Pons (tissue), 1 donor: ENCODE results near the gene CRTAP.
"Not testable (repeated sequence)": the region's sequence is repeated elsewhere in the genome, so short reads cannot be mapped to it uniquely, and the experiment has no call there.

Source experiments
- DNase-seq: peaks from one replicate; pipeline ENCODE4 v3.0.0-alpha.2; 2016; ENCODE audit warnings: low spot score

The CRTAP gene

DNA sequence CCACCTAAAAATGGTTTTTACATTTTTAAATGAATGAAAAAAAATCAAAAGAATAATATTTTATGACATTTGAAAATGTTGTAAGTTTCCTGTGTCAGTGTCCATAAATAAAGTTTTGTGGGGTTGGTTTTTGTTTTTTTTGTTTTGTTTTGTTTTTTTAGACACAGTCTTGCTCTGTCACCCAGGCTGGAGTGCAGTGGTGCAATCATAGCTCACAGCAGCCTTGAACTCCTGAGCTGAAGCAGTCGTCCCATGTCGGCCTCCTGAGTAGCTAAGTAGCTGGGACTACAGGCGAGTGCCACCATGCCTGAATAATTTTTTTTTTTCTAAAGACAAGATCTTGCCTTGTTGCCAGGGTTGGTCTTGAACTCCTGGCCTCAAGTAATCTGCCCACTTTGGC is 14.1 kb upstream of the CRTAP start:
- DNase-seq, result no peak

DNA sequence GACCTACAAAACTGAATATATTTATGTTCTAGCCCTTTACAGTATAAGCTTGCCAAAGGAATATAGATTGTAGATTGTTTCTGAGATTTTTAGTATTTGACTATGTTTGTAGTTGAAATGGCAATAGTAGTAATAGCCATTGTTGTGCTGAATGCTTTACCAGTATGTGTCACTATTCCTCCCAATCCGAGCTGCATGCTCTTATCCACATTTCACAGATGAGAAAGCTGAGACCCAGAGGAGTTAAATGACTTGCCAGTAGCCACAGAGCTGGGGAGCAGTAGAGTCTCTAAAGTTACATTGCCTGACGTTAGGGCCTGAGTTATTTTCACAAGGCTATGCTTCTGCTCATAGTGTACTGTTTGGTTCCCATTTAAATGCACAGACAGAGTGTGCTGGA is 13.6 kb upstream of the CRTAP start:
- no peak for DNase-seq

DNA sequence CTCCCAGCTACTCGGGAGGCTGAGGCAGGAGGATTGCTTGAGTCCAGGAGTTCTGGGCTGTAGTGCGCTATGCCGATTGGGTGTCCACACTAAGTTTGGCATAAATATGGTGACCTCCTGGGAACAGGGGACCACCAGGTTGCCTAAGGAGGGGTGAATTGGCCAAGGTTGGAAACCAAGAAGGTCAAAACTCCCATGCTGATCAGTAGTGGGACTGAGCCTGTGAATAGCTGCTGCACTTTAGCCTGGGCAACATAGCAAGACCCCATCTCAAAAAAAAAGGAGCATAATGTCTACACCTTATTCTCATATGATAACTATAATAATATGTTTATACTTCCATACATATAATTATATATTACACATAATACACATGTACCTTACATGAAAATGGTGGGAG is 10.8 kb upstream of the CRTAP start:
- DNase-seq, result no peak

DNA sequence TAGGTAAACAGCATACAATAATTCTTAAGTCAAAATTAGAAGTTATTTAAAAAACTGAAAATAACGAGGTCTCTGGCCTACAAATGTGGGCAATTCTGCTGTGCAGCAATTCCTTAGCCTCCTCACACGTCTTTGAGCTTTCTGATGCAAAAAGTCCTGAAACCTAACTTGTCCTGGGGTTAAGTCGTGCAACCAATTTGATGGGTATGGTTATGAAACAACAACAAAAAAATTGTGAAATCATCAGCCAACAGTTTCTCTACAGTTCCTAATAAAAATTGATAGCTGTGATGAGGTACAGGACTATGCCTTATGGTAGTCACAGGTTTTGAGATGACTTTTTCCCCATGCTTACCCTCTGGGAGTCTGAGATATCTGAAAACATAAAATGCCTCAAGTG is 10.3 kb upstream of the CRTAP start:
- no peak for DNase-seq

DNA sequence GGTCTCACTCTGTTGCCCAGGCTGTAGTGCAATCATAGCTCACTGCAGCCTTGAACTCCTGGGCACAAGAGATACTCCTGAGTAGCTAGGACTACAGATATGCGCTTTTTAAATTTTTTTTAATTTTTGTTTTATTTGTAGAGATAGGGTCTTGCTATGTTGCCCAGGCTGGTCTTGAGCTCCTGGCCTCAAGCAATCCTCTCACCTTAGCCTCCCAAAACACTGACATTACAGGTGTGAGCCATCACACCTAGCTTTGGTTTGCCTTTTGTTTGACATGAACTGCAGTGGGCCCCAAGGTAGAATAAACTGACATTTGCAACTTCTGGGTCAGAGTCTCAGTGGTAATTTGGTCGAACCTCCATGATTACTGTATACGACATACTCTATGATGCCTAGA is 9.0 kb upstream of the CRTAP start:
- no peak for DNase-seq

DNA sequence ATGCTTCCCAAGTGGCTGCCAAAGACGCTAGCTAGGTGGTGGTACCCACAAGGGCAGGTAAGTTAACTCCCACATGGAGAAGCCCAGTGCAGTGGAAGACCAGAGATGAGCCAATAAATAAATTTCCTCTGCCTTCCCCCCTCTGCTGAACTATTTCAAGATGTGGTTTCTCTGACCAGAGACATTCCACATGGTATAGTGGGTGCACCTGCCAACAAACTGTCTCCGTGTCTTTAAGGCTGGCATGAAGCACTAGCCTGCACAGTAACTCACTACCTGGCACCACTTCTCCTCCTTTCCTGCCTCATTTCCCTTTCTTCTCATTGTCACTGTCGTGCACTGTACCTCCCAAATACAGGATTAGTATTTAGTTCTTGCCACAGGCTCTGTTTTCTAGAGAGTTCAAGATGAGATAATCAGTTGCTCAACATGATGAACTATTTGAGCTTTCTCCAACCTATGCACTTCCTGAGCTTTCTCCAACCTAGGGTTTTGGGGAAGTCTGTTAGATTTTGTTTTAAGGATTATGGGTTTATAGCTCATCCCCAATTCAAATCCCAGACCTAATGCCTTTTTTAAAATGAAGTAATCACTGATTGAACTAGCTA is 8.4 kb upstream of the CRTAP start:
- DNase-seq, result no peak

DNA sequence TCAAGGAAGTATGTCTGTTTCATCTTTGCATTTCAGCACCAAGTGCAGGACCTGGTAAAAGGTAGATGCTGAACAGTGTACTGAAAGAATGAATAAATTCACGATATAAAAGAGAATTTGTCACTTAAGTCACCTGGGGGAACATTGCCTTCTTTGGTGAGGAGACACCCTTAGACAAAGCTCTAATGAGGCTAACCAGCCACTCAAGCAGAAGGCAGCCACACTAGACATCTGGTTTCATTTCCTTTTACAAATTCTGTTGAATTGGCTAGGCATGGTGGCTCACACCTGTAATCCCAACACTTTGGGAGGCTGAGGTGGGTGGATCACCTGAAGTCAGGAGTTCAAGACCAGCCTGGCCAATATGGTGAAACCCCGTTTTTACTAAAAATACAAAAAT is 7.0 kb upstream of the CRTAP start:
- DNase-seq, result not testable (repeated sequence)

DNA sequence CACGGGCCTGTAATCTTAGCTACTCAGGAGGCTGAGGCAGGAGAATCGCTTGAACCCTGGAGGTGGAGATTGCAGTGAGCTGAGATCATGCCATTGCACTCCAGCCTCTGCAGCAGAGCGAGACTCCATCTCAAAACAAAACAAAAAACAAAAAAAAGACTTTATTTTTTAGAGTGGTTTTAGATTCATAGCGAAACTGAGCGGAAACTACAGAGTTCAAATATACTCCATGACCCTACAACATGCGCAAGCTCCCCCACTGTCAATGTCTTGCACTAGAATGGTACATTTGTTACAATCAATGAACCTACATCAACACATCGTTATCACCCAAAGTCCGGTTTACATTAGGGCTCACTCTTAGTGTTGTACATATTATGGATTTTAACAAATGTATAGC is 2.2 kb upstream of the CRTAP start:
- no peak for DNase-seq

DNA sequence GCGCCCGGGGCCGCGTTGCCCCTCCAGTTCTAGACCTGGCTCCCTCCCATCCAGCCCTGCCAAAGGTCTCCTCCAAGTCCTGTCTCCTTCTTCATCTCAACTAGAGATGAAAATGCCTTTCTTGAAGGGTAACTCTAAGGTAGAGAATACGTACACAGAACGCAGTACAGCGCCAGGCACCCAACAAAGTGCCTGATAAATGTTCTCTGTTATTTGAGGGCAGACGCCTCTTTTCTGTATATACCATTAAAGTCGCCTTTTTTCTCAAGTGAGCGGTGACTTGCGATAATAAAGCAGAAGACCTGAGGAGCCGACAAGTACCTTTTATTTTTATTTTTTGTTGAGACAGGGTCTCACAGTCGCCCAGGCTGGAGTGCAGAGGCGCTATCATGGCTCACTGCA is 809 bp downstream of the CRTAP start:
- no peak for DNase-seq

DNA sequence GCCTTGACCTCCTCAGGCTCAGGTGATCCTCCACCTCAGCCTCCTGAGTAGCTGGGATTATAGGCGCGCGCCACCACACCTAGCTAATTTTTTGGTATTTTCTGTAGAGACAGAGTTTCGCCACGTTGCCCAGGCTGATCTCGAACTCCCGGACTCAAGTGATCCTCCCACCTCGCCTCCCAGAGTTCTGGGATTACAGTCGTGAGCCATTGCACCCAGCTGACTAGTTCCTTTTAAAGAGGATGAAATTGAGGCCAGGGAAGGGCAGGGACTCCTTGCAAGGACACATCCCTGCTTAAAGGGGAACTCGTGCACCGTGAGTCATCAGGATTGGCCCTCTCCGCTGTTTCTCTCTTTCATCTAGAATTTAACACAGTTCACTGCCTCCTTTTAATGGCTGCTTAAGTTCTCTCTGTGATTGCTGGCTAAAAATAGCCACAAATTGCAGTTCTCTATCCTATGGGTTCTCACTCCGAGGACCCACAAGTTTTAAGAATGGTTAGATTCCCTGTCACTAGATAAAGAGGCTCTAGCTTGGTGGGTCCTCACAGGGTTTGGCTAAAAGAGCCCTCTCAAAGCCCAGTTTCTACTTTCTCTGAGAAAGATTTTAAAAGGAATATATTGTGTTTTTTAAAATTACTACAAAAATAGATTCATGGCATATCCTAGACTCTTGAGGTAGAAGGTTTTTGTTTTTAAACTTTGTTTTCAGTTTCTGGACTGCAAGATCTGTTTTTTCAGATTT is 1.4 kb downstream of the CRTAP start:
- peak; percentile 87 for DNase-seq

DNA sequence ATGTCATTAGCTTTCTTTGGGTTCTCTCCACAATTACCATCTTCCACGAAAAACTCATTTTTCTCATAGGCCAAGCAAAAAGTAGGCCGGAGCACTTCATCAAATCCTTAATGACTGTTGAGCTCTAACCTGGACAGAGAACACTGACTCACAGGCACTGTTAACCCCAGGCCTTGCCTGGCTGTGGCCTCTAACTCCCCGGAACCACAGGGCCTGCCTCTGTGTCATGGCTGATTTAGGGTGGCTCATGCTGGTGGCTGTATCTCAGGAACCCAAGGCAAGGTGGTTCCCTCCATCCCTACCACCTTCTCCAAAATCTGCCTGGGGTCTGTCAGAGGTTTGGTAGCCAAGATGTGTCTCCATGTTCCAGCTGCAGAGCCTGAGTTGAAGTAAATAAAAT is 3.6 kb downstream of the CRTAP start:
- no peak for DNase-seq

DNA sequence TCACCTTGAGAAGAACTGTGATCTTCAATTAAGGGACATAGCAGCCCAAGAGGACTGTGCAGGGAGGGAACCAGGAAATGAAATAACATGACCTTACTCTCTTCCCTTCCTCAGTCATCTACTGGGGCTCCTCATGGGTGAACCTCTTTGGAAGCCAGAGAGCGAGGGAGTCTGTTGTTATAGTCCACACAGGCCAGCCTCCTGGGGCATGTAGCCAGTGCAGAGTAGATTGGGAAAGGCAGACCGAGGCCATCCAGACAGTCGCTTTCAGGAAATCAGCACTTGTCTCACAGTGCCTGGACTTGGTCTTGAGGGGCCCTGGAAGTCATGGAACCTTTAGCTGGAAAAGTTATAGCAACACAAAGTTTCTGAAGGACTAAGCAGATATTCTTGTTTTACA is 6.1 kb downstream of the CRTAP start:
- no peak for DNase-seq

DNA sequence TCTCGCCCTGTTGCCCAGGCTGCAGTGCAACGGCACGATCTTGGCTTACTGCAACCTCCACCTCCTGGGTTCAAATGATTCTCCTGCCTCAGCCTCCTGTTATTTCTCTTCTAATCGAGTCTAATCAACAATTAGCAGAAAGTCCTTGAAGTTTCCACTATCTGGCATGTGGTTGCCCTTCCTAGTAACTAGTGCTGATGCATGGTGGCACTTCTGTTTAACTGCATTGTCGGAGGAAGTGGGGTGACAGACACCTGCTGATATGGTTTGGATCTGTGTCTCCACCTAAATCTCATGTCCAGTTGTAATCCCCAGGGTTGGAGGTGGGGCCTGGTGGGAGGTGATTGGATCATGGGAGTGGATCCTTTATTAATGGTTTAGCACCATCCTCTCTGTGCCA is 9.2 kb downstream of the CRTAP start:
- DNase-seq, result no peak

DNA sequence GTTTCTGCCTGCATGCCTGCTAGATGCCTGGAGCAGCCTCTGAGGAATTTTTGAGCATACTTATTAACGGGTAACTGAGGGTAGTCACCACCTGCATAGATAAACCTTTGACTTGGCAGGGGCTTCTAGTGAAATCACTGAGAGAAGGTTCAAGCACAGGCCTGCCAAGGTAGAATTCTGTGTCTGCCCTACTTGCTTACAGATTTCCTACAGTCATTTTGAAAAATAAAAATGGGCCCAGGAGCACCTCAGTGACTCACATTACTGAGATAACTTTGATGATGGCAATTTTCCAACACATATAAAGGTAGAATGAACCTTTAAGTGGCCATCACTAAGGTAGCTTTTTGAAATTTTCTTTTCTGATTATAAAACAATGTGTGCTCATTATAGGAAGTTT is 10.8 kb downstream of the CRTAP start:
- no peak for DNase-seq

DNA sequence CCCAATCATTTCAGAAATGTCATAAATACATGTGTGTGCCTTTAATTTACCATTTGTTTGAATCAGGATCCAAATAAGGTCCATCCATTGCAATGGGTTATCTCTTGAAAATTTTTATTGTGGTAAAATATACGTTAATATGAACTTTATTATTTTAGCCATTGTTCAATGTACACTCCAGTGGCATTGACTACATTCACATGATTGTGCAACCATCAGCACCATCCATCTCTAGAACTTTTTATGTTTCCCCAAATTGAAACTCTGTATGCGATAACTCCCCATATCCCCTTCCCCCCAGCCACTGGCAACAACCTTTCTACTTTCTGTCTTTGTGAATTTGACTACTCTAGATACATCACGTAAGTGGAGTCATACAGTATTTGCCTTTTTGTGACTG is 12.0 kb downstream of the CRTAP start:
- no peak for DNase-seq

DNA sequence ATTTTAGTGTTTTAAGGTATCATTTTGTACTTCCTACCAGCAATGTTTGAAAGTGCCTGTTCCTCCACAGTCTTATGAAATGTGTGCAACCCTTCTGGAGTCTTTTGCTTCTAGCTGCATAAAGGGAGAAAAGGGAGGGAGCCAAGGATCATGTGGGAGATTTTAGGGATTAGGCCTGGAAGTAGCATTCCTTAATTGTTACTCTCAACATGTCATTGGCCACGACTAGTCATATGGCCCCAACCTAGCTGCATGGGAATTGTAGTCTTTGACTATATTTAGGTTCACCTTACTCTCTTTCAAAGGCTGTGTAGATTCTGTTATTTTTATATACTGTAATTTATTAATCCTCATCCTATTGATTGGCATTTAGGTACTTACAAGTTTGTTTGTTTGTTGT is 14.9 kb downstream of the CRTAP start:
- DNase-seq, result no peak

DNA sequence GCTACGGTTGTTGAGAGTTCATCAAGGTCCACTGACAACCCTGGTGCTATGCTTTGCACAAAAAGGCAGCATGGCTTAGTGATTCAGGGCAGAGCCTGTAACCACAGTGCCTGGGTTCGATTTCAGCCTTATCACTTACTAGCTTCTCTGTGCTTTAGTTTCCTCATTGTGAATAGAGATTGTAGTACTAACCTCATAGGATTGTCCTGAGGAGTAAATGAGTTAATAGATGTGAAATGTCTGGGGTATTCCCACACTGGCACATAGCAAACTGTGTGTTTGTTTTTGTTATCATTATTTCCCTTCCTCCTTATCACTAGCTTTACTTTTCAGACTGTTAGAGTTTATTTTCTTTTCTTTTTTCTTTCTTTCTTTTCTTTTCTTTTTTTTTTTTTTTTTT is 16.3 kb downstream of the CRTAP start:
- no peak for DNase-seq

DNA sequence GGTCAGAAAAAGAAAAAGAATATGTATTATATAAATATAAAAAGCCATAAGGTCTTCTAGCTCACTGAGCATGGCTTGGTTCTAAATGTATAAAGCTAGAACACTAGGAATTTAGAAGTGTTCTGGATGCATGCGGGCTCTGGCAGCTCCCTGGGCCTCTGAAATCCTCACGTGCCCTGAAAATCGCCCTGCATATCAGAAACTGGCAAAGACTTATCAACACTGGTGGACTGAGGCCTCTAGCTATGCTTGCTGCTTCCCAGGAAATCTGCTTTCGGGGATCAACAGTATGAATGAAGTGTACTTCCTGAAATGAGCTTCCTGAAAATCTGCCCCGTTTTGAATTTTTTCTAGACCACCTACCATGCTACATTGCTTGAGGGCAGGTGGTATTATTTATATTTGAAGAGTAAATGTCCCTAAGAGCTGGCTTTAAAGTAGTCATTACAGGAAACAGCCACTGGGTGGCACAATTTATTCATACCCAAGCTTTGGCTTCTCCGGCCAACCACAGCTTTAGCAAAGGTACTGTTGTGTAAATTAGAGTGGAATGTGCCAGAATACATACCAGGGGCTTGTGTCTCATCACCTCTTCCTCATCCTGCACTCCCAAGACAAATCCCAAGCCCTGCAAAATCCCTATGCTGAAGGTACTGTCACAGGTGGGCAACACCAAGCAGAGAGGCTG is 17.7 kb downstream of the CRTAP start:
- peak; percentile 84 for DNase-seq

DNA sequence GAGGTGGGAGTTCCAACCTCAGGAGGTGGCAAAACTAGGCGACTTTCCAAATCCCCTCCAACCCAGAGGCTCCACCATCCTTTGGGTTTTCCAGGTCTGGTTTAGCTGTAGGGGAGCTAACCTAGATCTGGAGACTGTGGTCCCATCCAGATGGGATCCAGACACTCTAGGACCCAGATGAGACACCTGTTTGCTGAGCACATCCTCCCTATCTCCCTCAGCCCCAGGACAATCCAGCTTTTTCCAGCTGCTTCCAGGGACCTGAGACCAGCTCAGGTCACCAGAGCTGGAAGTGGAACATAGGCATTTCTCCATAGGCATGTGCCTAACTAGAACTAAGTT is 18.2 kb downstream of the CRTAP start:
- DNase-seq, result no peak

DNA sequence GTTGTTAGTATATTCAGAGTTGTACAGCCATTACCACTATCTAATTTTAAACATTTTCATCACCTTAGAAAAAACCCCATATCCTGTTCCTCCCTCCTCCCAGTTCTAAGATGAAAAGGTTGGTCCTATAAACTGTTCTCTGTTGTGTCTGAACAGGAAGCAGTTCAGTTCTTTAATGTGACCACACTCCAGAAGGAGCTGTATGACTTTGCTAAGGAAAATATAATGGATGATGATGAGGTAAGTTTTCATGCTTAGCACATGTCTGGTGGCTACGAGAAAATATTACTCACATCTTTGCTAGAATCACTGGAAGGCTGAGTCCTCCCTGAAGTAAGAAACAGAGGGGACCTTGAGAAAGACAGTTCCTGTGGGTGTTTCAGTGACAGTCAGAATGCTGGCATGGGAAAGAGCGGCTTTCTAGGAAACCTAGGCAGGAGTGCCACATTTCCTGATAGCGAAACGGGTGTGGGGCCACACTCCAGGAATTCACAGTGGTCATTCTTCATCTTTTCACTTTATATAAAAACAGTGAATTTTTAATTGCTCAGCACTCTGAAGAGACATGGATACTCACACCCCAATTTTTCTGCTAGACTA is 20.3 kb downstream of the CRTAP start:
- DNase-seq, result no peak

DNA sequence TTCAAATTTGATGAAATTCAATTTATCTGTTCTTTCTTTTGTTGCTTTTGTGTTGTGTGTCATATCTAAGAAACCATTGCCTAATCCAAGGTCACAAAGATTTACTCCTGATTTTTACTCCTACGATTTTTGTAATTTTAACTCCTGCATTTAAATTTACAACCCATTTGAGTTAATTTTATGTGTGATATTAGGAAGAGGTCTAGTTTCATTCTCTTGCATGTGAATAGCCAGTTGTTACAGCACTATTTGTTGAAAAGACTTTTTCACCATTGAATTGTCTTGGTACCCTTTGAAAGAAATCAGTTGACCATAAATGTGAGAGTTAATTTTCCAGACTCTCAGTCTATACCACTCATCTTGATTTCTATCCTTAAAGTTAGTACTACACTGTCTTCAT is 23.9 kb downstream of the CRTAP start:
- no peak for DNase-seq

DNA sequence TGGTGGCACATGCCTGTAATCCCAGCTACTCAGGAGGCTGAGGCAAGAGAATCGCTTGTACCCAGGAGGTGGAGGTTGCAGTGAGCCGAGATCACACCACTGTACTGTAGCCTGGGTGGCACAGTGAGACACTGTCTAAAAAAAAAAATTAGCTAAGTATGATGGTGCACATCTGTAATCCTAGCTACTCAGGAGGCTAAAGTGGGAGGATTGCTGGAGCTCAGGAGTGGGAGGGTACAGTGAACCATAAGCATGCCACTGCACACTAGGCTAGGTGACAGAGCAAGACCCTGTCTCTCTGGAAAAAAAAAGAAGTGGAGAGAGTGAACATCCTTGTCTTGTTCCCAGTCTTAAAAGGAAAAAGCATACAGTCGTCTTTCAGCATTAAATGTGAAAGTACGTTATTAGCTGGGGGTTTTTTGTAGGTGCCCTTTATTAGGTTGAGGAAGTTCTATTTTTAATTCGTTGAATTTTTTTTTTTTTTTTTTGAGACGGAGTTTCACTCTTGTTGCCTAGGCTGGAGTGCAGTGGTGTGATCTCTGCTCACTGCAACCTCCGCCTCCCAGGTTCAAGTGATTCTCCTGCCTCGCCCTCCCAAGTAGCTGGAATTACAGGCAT is 25.3 kb downstream of the CRTAP start:
- DNase-seq, result not testable (repeated sequence)

DNA sequence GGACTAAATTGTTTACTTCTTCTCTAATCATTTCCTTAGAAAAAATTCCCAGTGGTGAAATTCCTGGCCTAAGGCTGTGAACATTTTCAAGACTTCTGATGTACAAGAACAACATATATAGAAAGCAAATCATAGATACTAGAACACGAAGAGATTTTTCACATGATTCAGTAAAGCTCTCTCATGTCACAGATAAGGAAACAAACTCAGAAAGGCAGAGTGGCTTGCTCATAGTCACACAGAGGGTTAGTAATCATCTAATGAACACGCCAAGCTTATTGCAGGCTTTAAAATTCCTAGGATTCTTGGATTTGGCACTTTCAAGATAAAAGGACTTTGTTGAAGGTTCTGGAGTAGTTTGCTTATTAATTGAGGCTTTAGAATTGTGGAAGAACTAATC is 26.2 kb downstream of the CRTAP start:
- DNase-seq, result no peak
